GM18508 (cell line): ENCODE data around the gene AGAP1.

Source experiments
- ATAC-seq: cut with Tn5 transposase; IDR thresholded peaks from one replicate; pipeline ENCODE4 v1.9.1; 2021; ENCODE audit warnings: moderate number of reproducible peaks; ENCODE audit not compliant: insufficient read depth, unreplicated experiment

Gene AGAP1

GRCh38 chr2:235506997-235507615 is 13.3 kb downstream of the AGAP1 start:
- no peak for ATAC-seq

DNA sequence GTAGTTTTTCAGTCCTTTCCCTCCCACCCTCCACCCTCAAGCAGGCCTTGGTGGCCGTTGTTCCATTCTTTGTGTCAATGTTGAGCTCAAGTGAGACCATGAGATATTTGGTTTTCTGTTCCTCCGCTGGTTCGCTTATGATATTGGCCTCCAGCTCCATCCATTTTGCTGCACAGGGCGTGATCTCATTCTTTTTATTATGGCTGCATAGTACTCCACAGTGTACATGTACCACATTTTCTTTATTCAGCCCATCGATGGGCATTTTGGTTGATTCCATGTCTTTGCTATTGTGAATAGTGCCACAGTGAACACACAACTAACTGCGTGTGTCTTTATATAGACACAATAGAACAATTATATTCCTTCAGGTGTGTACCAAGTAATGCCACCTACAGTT is 14.1 kb downstream of the AGAP1 start:
- no peak for ATAC-seq

GRCh38 chr2:235508371-235509160 is 14.7 kb downstream of the AGAP1 start:
- ATAC-seq: no peak

DNA sequence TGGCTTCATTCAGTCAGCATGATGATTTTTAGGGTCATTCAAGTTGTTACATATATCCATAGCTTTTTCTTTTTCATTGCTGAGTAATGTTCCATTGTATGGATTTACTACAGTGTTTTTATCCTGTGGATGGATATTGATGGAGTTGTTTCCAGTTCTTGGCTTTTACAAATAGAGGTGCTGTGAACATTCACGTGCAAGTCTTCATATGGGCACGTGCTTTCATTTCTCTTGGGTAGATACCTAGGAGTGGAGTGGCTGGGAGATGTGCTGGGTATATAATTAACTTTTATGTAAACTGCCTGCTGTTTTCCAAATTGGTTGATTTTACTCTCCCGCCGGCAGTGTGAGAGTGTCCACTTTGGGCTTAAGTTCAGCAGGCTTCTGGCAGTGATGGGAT is 16.5 kb downstream of the AGAP1 start:
- no peak for ATAC-seq

- no peak for ATAC-seq
These were observed 17.4 kb downstream of the AGAP1 start for GRCh38 chr2:235511187-235511661.

- ATAC-seq: no peak
These were observed 18.2 kb downstream of the AGAP1 start for GRCh38 chr2:235511751-235512698.

GRCh38 chr2:235512699-235513053 is 18.8 kb downstream of the AGAP1 start:
- no peak for ATAC-seq

DNA sequence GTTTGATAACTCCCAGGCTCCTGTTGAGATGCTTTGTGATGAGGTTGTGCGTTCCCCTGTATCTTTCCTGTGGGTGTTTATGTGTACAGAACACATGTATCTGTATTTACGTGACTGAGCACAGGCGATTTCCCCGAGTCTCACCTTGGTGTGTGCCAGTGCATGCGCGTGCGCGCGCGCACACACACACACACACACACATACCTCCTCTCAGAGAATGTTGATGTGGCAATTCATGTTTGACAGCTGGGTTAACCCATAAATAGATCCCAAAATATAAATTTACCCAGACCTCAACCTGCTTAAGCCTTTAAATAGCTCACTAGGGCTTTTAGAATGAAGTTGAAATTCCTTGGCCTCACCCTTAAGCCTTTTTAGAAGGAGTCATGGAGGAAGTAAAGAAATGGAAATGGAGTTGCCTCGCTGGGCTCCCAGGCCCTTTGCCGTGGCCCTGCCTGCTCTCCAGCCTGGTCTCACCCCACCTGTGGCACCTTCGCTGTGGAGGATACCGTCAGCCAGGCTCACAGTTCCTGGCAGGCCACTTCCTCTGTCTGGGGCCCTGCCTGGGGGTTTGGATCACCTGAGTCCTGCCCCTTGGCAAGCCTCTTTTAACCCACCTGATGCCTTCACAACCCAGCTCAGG is 20.3 kb downstream of the AGAP1 start:
- ATAC-seq: no peak

- ATAC-seq: no peak
These were observed 21.0 kb downstream of the AGAP1 start for GRCh38 chr2:235514627-235515363.

DNA sequence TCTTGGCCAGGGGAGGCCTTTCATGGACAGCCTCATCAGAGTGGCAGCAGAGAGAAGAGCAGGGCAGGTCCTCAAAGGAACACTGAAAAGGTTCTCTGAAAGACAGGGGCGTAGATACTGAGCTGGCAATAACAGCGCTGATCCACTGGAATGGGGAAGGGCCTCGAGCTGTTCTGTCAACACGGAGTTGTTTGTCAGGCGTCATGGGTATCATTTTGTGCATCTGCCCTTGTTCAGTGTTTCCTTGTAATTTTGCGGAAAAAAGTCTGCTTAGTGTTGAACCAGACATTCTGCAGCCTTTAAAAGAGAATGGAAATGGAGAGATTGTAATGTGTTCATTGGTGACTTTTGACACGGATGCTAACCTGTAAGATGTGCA is 21.5 kb downstream of the AGAP1 start:
- ATAC-seq: no peak

DNA sequence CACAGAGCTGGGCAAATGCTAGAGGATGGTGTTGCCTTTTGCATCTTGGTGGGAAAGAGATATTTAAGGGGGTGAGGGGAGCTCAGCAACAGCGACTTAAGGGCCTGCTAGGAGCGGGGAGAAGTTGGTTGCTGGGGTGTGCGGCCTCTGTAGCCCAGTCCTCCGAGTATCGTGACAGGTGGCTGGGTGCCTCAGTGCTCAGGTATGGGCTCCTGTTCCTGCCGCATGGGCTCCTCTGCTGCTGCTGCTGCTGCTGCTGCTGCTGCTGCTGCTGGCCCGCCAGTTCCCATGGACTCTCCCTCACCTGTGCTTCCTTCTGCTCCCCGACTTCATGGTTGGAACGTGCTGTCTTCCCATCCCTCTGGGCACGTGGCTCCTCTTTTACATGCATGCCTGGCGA is 22.0 kb downstream of the AGAP1 start:
- no peak for ATAC-seq

DNA sequence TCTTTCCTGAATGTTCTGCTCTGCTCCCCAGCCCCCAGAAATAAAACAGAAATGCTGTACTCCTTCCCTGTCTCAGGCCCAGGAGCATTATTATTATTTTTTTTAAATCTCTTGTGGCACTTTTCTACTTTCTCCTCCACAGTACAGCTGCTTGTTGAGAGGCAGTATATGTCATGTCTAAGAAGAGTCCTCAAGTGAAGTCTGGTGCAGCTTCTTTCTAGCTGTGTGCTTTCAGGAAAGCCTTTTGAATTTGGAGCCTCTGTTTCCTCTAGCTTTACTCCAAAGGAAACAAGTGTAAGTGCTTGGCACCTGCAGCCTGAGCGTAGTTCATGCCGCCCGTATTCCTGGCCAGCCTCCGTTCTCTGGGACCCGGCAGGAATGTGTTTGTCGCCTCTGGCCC is 22.4 kb downstream of the AGAP1 start:
- no peak for ATAC-seq

GRCh38 chr2:235518322-235519090 is 24.7 kb downstream of the AGAP1 start:
- ATAC-seq: no peak

- no peak for ATAC-seq
These were observed 26.9 kb downstream of the AGAP1 start for GRCh38 chr2:235520787-235521186.

- no peak for ATAC-seq
These were observed 28.0 kb downstream of the AGAP1 start for GRCh38 chr2:235521844-235522243.

DNA sequence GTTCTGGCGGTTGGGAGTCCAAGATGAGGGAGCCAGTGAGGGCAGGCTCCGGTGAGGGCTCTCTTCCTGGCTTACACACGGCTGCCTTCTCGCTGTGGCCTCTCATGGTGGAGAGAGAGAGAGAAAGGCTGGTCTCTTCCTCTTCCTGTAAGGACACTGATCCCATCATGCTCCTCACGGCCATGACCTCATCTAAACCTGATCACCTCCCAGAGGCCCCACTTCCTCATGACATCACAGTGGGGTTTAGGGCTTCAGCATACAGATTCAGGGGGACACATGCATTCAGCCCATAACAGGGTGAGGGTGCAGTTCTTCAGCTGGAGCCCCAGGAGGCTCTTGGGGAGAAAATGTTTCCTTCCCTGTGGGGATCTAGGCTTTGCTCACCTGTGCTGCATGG is 29.2 kb downstream of the AGAP1 start:
- ATAC-seq: no peak

- ATAC-seq: no peak
These were observed 29.8 kb downstream of the AGAP1 start for GRCh38 chr2:235523486-235524150.

DNA sequence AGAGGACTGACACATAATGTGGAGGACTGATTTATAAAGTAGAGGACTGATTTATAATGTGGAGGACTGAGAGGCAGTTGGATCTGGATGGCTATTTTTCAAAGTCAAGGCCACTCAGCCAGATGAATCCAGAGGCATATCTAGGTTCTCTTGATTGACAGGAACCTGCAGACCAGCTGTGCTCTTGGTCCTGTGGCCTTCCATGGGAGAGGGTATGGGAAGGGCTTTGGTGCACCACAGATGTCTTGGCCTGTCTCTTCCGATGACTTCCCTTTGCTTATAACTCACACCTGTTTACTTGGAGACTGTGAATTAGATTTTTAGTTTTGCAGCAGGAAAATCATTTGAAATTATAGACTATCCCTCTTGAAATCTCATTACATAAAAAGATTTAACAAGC is 32.3 kb downstream of the AGAP1 start:
- no peak for ATAC-seq
